Measurements from ENCODE around the gene S100PBP. TPM values are rescaled to one million over a fixed set of nuclear protein-coding genes. Genes with fewer than 3 reads are reported as not detected.

The S100PBP gene
- total RNA-seq, 1 experiment from 2014 or later = 69.3 TPM

GRCh38 chr1:32878637-32879041, 61.2 kb downstream of the S100PBP start:
- Histone ChIP-seq H3K36me3 (ENCODE audit: insufficient read depth, low read length, poor library complexity, severe bottlenecking) (no peaks in the 10 kb centered on the region), H3K27me3 (replicated peaks; ENCODE audit: insufficient read depth, low read depth, low read length, poor library complexity) (no peaks in the 10 kb centered on the region), H3K9me3 (ENCODE audit: low read depth, low read length, poor library complexity, severe bottlenecking) (no peaks in the 10 kb centered on the region), H3K27ac (ENCODE audit: low read depth, low read length, poor library complexity, severe bottlenecking) (no peak overlapping the region), H3K4me3 (ENCODE audit: low read depth, low read length, poor library complexity, severe bottlenecking) (no peak overlapping the region), H3K4me1 (ENCODE audit: insufficient read depth, low read length, poor library complexity, severe bottlenecking) (peaks cover 4% of the 10 kb centered on the region)
- intact Hi-C loops (cut with micrococcal nuclease; ENCODE audit: unreplicated experiment) = loop anchor here (10.0 kb wide), 1 partner anchor 364 kb away; no protein-coding TSS in a partner anchor
- TF ChIP-seq EZH2 (IDR thresholded peaks at IDR 0.05; ENCODE audit: borderline replicate concordance, low read depth, low read length, poor library complexity, severe bottlenecking) = no peak
- TF ChIP-seq CTCF (conservative IDR thresholded peaks at IDR 0.05; ENCODE audit: low read depth, low read length) = no peak
- POLR2A ChIA-PET (ENCODE audit: low non-redundant PET) = no interaction called here
- CTCF ChIA-PET = interaction anchor here (0.5 to 1.0 kb wide), 3 partner anchors 14 to 51 kb away, joined by 3 to 4 read pairs (median 3); no protein-coding TSS in a partner anchor
- BruUV-seq (replicated peaks) = no TSS peak
- no peak for DNase-seq (ENCODE audit: low spot score)

- Histone ChIP-seq H3K9me3 (ENCODE audit: low read depth, low read length, poor library complexity, severe bottlenecking) (no peaks in the 10 kb centered on the region), H3K27me3 (replicated peaks; ENCODE audit: insufficient read depth, low read depth, low read length, poor library complexity) (no peaks in the 10 kb centered on the region), H3K36me3 (ENCODE audit: insufficient read depth, low read length, poor library complexity, severe bottlenecking) (no peaks in the 10 kb centered on the region), H3K4me3 (ENCODE audit: low read depth, low read length, poor library complexity, severe bottlenecking) (no peak overlapping the region), H3K27ac (ENCODE audit: low read depth, low read length, poor library complexity, severe bottlenecking) (no peak overlapping the region), H3K4me1 (ENCODE audit: insufficient read depth, low read length, poor library complexity, severe bottlenecking) (peaks cover 4% of the 10 kb centered on the region)
- ChIA-PET POLR2A (ENCODE audit: low non-redundant PET) (no interaction called here), CTCF (no interaction called here)
- no peak for DNase-seq (ENCODE audit: low spot score)
- intact Hi-C loops (cut with micrococcal nuclease; ENCODE audit: unreplicated experiment) = no loop called here
- BruUV-seq (replicated peaks) = no TSS peak
- no peak for TF ChIP-seq CTCF (conservative IDR thresholded peaks at IDR 0.05; ENCODE audit: low read depth, low read length)
- TF ChIP-seq EZH2 (IDR thresholded peaks at IDR 0.05; ENCODE audit: borderline replicate concordance, low read depth, low read length, poor library complexity, severe bottlenecking) = no peak
Measured at GRCh38 chr1:32881291-32881690, 63.8 kb downstream of the S100PBP start.

DNA sequence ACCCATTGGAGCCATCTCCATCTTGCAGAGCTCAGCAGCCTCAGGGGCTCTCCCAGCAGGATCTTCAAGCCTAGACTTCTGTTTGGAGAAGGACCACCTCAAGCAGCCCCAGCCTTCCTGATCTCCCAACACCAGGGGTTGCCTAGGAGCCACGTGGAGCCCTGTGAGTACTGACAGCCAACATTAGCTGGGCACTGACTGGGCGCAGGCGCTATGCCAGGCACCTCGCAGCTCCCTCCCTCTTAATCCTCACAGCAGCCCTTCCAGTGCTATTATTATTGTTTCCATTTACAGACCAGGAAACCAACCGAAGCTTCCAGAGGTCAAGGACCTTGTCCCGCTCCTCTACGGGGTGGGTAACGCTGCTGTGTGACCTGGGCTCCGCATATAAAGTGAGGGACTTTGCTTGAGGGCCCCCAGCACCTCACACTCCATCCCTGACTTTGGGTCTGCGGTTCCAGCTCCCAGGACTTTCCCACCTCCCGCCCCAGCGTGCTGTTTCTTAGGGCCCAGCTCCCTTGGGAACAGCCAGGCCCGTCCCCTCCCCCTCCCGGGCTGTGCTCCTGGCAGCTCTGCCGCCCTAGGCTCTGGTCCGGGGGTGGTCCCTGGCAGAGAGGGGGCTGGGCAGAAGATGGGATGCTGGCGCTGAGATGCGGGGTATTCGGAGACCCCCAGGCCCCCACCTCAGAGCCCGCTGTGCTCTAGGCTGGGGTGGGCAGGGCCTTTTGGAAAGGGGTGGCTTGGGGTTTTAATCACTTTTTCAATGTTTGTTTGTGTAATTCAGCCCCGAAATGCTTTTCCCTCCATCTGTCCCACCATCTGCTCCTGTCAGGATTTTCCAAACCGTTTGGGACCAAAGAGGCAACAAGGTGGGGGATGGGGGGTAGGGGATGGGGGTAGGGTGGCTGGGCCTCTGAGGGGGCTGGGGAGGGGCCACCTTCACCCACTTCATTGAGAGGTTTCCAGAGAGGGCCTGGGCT, 64.7 kb downstream of the S100PBP start:
- intact Hi-C loops (cut with micrococcal nuclease; ENCODE audit: unreplicated experiment) = no loop called here

More for the DNA sequence above, 64.7 kb downstream of the S100PBP start:
- peaks cover 5% of the 10 kb centered on the region for H3K27me3 ChIP-seq (replicated peaks; ENCODE audit: insufficient read depth, low read depth, low read length, poor library complexity)
- no peak overlapping the region for H3K27ac ChIP-seq (ENCODE audit: low read depth, low read length, poor library complexity, severe bottlenecking)
- TF ChIP-seq EZH2 (IDR thresholded peaks at IDR 0.05; ENCODE audit: borderline replicate concordance, low read depth, low read length, poor library complexity, severe bottlenecking) (no peak), CTCF (conservative IDR thresholded peaks at IDR 0.05; ENCODE audit: low read depth, low read length) (no peak)
- H3K4me1 ChIP-seq (ENCODE audit: insufficient read depth, low read length, poor library complexity, severe bottlenecking) = peaks cover 4% of the 10 kb centered on the region
- POLR2A ChIA-PET (ENCODE audit: low non-redundant PET) = no interaction called here
- BruUV-seq (replicated peaks) = no TSS peak
- no peak overlapping the region for H3K4me3 ChIP-seq (ENCODE audit: low read depth, low read length, poor library complexity, severe bottlenecking)
- CTCF ChIA-PET = interaction anchor here (0.6 kb wide), 1 partner anchor 299 kb away, joined by 5 read pairs; no protein-coding TSS in a partner anchor
- no peaks in the 10 kb centered on the region for H3K9me3 ChIP-seq (ENCODE audit: low read depth, low read length, poor library complexity, severe bottlenecking)
- no peaks in the 10 kb centered on the region for H3K36me3 ChIP-seq (ENCODE audit: insufficient read depth, low read length, poor library complexity, severe bottlenecking)
- no peak for DNase-seq (ENCODE audit: low spot score)
